Prostate gland (tissue), 2 donors: ENCODE data around the gene NPVF.

Source experiments
- POLR2A ChIP-seq: fragments of 450-650 bp; IDR thresholded peaks from one replicate; pipeline ENCODE4 v1.6.1; 2016; ENCODE audit warnings: antibody characterized with exemption, mild to moderate bottlenecking
- TF ChIP-seq, protein P1 (sequence below), 4 experiments: fragments of 200-600 bp in 2 of 4; fragments of 450-650 bp in 2 of 4; sonication (generic) in 2 of 4; IDR thresholded peaks; 1 replicate in 3 of 4; 2 replicates in 1 of 4; pipeline ENCODE4 v1.5.1; 2016 to 2019; ENCODE audit warnings: antibody characterized with exemption in 4 of 4, mild to moderate bottlenecking in 2 of 4, moderate library complexity in 2 of 4

DNA sequence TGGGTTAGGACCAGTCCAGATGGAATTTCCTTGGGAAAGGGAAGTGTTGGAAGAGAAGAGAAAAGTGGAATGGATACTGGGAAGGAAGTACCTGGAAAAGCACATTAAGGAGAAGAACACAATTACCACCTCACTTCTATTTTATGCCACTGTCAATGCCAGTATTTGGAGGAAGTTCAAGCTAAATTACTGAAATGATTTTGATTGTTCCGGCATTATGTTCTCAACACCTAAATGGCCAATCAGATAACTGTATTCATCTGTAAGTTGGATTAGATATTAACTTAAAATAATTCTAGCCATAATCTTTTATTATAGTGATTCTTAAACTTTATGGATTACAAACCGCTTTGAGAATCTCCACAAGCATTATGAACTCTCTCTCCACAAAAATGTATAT, 7.3 kb downstream of the NPVF start:
- TF ChIP-seq, protein P1, sequence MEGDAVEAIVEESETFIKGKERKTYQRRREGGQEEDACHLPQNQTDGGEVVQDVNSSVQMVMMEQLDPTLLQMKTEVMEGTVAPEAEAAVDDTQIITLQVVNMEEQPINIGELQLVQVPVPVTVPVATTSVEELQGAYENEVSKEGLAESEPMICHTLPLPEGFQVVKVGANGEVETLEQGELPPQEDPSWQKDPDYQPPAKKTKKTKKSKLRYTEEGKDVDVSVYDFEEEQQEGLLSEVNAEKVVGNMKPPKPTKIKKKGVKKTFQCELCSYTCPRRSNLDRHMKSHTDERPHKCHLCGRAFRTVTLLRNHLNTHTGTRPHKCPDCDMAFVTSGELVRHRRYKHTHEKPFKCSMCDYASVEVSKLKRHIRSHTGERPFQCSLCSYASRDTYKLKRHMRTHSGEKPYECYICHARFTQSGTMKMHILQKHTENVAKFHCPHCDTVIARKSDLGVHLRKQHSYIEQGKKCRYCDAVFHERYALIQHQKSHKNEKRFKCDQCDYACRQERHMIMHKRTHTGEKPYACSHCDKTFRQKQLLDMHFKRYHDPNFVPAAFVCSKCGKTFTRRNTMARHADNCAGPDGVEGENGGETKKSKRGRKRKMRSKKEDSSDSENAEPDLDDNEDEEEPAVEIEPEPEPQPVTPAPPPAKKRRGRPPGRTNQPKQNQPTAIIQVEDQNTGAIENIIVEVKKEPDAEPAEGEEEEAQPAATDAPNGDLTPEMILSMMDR (IDR thresholded peaks at IDR 0.05): no peak
- no peak for TF ChIP-seq POLR2A
